IgD-negative memory B cell (primary cell): ENCODE measurements around the gene SLC38A9. TPM values are rescaled to one million over a fixed set of nuclear protein-coding genes. Genes with fewer than 3 reads are reported as not detected.
"Not testable (repeated sequence)": the region's sequence is repeated elsewhere in the genome, so short reads cannot be mapped to it uniquely, and the experiment has no call there.

Experiments
- H3K27ac Mint-ChIP-seq, 3 donors: one replicate each; pipeline ENCODE4 v1.8.0; 2020 to 2022; ENCODE audit warnings: mild to moderate bottlenecking in 3 of 3, mixed read lengths in 3 of 3, moderate library complexity in 1 of 3
- H3K27me3 Mint-ChIP-seq: one replicate; pipeline ENCODE4 v1.8.0; 2021; ENCODE audit warnings: mixed read lengths
- H3K36me3 Mint-ChIP-seq: one replicate; pipeline ENCODE4 v1.8.0; 2020; ENCODE audit warnings: mild to moderate bottlenecking, mixed read lengths
- H3K4me1 Mint-ChIP-seq, 3 donors: one replicate each; pipeline ENCODE4 v1.8.0; 2020 to 2022; ENCODE audit warnings: mixed read lengths in 3 of 3, mild to moderate bottlenecking in 1 of 3
- H3K4me3 Mint-ChIP-seq, 4 donors: one replicate each; pipeline ENCODE4 v1.8.0; 2020 to 2022; ENCODE audit warnings: mild to moderate bottlenecking in 4 of 4, mixed read lengths in 4 of 4, moderate library complexity in 3 of 4
- H3K9me3 Mint-ChIP-seq, 3 donors: one replicate each; pipeline ENCODE4 v1.8.0; 2020 to 2021; ENCODE audit warnings: mixed read lengths in 3 of 3, mild to moderate bottlenecking in 1 of 3
- polyA plus RNA-seq: library from polyadenylated mRNA; unstranded; fragments of 300-500 nt; fragmentation: Illumina TruSeq; gene quantifications from one replicate; pipeline ENCODE4 v1.2.3, GENCODE V29; 2021

The SLC38A9 gene
- polyA plus RNA-seq, 1 donor from 2014 or later = 24.3 TPM

DNA sequence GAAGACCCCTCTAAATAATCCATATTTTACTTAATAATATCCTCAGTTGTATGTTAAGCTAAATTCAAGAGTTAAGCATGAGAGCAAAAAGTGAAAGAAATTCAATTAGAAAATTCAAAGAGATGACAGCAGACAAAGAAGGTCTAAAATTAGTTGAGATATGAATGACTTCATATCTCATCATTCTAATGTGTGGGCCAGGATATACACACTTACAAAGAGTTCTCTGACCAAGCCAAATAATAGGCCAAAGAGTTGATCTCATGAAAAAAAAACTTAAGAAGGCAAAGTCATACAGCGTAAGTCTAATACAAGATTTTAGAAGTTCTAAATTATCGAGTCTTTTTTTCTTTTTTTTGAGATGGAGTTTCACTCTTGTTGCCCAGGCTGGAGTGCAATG, 89.7 kb downstream of the SLC38A9 start:
- Mint-ChIP-seq H3K36me3 (peaks cover 6% of the 10 kb centered on the region), H3K9me3 (no peaks in the 10 kb centered on the region), H3K4me1 (no peaks in the 10 kb centered on the region), H3K27ac (no peak overlapping the region), H3K27me3 (no peaks in the 10 kb centered on the region), H3K4me3 (no peak overlapping the region)

DNA sequence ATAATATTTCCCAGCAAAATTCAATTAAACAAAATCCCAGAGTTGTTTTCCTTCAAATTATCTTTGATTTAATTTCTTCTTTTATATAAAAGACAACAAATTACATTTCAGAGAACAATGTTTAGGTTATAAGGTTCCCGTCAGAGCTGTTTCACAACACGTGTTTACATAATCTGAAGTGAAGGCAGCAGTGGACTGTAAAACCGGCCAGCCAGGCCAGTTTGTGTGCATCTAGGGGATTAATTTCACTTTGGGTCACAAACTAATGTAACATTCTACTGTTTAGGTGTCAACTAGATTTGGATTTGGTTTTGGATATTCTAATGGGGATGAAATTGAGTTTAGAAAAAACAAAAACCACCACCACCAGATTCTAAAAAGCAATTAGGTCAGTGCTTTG, 90.9 kb downstream of the SLC38A9 start:
- Mint-ChIP-seq H3K27ac (no peak overlapping the region), H3K36me3 (peaks cover 3% of the 10 kb centered on the region), H3K4me3 (no peak overlapping the region), H3K4me1 (no peaks in the 10 kb centered on the region), H3K9me3 (no peaks in the 10 kb centered on the region), H3K27me3 (no peaks in the 10 kb centered on the region)

DNA sequence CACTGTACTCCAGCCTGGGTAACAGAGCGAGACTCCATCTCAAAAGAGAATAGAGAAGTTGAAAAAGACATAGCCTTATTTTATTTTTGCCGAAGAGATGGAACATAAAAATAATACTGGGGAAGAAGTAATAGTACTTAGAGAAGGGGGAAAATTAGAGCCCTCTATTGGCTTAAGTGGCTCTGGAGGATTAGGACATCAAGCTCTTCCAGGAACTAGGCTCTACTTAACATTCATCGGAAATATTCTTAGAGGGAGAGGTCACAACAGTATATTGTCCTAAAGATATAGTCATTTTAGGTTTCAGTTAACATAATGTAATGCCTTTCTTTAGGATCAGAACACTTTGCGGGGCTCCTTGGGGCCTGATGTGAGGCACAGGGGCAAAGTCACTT, 91.4 kb downstream of the SLC38A9 start:
- H3K4me3 Mint-ChIP-seq = no peak overlapping the region
- no peak overlapping the region for H3K27ac Mint-ChIP-seq
- no peaks in the 10 kb centered on the region for H3K4me1 Mint-ChIP-seq
- peaks cover 3% of the 10 kb centered on the region for H3K36me3 Mint-ChIP-seq
- H3K9me3 Mint-ChIP-seq = no peaks in the 10 kb centered on the region
- H3K27me3 Mint-ChIP-seq = no peaks in the 10 kb centered on the region

DNA sequence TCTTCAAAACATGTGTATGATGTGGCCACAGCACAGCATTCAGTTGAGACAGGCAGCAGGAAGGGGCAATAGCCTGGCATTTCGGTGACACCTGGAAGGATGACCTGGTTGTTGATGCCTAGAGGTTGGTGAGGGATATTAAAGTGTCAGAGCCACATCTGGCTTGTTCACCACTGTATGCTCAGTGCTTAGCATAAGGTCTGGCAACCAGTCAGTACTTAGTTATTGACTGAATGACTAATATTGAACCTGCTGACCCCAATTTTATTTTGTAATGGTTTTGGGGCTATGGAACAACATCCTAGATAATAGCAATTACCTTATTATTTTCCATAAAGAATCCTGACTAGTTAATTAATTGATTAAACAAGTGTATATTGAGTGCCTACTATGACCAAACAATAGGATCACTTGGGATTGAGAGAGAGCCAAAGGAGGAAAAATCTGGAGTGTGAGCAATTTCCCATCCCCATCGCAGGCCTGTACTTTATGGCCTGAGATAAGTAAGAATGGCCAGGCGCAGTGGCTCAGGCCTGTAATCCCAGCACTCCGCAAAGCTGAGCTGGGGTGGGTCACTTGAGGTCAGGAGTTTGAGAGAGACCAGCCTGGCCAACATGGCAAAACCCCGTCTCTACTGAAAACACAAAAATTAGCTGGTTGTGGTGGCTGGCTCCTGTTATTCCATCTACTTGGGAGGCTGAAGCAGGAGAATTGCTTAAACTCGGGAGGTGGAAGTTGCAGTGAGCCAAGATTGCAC, 91.9 kb downstream of the SLC38A9 start:
- Mint-ChIP-seq H3K9me3 (peaks cover 0 to 2% (median 0%) of the 10 kb centered on the region in 3 donors), H3K4me1 (no peaks in the 10 kb centered on the region), H3K27me3 (no peaks in the 10 kb centered on the region), H3K4me3 (no peak overlapping the region), H3K27ac (no peak overlapping the region), H3K36me3 (peaks cover 3% of the 10 kb centered on the region)

DNA sequence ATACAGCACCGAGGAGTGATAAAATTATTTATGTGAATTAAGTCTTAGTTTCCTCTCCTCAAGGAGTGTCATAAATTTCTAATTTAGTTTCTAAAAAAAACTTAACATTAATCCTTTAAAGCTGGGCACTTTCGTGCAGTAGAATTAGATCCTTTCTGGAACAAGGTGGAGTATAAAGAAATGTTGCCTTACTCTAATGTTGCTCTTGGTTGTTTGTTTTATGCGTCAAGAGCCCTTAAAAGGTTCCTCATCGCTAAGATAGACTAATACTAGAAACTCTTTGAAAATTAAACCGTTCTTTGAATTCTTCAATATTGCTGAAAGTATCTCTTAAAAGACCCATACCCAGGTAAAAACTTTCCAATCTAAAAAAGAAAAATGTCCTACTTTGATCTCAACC, 93.8 kb downstream of the SLC38A9 start:
- no peak overlapping the region for H3K4me3 Mint-ChIP-seq
- H3K27me3 Mint-ChIP-seq = no peaks in the 10 kb centered on the region
- no peaks in the 10 kb centered on the region for H3K36me3 Mint-ChIP-seq
- peaks cover 0 to 5% (median 0%) of the 10 kb centered on the region in 3 donors for H3K9me3 Mint-ChIP-seq
- H3K4me1 Mint-ChIP-seq = no peaks in the 10 kb centered on the region
- H3K27ac Mint-ChIP-seq = peak overlapping the region in 1 of 3 donors; percentile 16

DNA sequence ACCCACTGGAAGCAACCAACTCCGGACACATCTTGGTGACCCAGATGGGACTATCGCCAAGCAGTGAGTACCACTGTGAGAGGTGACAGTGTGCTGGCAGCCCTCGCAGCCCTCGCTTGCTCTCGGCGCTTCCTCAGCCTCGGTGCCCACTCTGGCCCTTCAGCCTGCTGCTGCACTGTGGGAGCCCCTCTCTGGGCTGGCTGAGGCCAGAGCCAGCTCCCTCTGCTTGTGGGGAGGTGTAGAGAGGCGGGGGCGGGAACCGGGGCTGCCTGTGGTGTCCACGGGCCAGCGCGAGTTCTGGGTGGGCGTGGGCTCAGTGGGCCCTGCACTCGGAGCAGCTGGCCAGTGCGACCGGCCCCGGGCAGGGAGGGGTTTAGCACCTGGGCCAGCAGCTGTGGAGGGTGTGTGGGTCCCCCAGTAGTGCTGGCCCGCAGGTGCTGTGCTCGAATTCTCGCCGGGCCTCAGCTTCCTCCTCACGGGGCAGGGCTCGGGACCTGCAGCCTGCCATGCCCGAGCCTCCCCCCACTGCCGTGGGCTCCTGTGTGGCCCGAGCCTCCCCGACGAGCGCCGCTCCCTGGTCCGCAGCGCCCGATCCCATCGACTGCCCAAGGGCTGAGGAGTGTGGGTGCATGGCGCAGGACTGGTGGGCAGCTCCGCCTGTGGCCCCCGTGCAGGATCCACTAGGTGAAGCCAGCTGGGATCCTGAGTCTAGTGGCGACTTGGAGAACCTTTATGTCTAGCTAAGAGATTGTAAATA, 98.8 kb downstream of the SLC38A9 start:
- no peaks in the 10 kb centered on the region for H3K36me3 Mint-ChIP-seq

DNA sequence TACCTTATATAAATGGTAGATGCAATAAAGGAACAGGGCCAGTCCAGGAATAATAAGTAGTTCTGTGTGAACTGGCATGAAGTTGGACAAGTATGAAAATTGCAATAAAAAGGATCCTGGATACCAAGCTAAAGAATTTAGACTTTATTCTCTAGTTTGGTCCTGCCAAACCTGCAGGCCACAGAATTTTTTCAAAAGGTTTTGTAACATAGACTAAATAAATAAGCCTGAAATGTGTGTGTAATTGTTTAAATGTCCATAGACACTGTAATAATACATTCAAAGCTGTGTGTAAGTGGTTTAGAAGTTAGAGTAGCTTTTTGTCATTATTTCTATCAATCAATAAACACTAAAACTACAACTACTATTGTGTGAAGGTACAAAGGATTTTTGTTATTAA, 101.6 kb downstream of the SLC38A9 start:
- no peaks in the 10 kb centered on the region for H3K4me1 Mint-ChIP-seq
- H3K27me3 Mint-ChIP-seq = no peaks in the 10 kb centered on the region
- no peaks in the 10 kb centered on the region for H3K36me3 Mint-ChIP-seq
- no peak overlapping the region for H3K27ac Mint-ChIP-seq
- peaks cover 0 to 4% (median 0%) of the 10 kb centered on the region in 3 donors for H3K9me3 Mint-ChIP-seq
- H3K4me3 Mint-ChIP-seq = no peak overlapping the region

More for the DNA sequence above, 98.8 kb downstream of the SLC38A9 start:
- Mint-ChIP-seq H3K4me1 (no peaks in the 10 kb centered on the region), H3K27ac (no peak overlapping the region), H3K27me3 (no peaks in the 10 kb centered on the region), H3K4me3 (no peak overlapping the region), H3K9me3 (peaks cover 0 to 5% (median 0%) of the 10 kb centered on the region in 3 donors)

DNA sequence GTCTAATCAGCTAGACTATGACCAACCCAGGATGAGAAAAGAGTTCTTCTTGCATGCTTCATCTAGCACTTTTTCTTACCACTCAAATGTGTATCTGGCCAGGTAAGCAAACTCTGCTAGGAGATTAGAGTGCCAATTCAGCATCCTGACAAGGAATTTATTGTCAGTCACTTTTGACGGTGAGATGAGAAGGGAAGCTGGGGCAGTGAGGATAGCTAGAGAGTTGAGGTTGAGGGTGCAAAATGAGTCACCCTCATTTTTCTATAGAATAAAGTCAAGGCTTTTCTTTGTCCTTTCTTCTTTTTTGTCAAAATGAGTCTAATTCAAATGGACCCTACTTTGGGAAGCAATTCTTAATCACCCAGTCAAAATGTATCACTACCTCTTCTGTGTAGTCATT, 102.7 kb downstream of the SLC38A9 start:
- Mint-ChIP-seq H3K27ac (no peak overlapping the region), H3K4me3 (no peak overlapping the region), H3K27me3 (no peaks in the 10 kb centered on the region), H3K4me1 (no peaks in the 10 kb centered on the region), H3K36me3 (no peaks in the 10 kb centered on the region), H3K9me3 (peaks cover 0 to 1% (median 0%) of the 10 kb centered on the region in 3 donors)

DNA sequence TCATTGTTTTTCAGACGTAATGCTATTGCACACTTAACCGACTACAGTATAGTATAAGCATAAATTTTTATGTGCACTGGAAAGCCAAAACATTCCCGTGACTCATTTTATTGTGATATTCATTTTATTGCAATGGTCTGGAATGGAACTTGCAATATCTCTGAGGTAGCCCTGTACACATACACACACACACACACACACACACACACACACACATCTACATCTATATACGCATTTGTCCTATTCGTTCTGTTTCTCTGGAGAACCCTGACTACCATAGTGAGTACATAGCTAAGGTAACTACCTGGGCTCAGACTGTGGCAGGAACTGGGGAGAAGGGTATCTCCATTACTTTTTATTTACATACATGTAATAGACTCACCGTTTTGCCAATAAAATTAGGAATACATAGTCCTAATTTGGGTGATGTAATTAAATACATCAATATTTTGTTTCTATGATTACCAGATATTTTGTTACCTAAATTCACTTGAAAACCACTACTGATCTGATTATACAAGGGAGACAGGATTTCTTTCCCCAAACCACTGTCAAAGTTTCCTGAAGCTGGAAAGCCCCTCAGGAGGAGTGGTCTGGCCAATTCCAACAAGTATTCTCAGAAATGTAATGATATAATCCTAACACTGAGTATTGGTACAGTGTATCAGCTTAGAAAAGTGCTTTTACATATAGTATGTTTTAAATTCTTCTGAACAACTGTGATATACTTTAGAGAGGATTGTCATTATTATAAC, 103.4 kb downstream of the SLC38A9 start:
- no peaks in the 10 kb centered on the region for H3K36me3 Mint-ChIP-seq
- no peaks in the 10 kb centered on the region for H3K9me3 Mint-ChIP-seq
- no peak overlapping the region for H3K27ac Mint-ChIP-seq
- H3K4me1 Mint-ChIP-seq = no peaks in the 10 kb centered on the region
- H3K4me3 Mint-ChIP-seq = no peak overlapping the region
- H3K27me3 Mint-ChIP-seq = no peaks in the 10 kb centered on the region

DNA sequence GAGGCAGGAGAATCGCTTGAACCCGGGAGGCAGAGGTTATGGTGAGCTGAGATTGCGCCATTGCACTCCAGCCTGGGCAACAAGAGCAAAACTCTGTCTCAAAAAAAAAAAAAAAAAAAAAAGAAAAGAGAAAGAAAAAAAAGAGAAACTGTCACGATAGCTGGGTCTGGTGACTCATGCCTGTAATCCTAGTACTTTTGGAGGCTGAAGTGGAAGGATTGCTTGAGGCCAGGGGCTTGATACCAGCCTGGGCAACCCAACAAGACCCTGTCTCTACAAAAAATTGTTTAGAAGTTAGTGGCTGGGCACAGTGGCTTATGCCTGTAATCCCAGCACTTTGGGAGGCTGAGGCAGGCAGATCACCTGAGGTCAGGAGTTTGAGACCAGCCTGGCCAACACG, 104.8 kb downstream of the SLC38A9 start:
- not testable (repeated sequence) for H3K36me3 Mint-ChIP-seq, H3K27me3 Mint-ChIP-seq, H3K4me1 Mint-ChIP-seq, H3K4me3 Mint-ChIP-seq, H3K9me3 Mint-ChIP-seq, H3K27ac Mint-ChIP-seq

DNA sequence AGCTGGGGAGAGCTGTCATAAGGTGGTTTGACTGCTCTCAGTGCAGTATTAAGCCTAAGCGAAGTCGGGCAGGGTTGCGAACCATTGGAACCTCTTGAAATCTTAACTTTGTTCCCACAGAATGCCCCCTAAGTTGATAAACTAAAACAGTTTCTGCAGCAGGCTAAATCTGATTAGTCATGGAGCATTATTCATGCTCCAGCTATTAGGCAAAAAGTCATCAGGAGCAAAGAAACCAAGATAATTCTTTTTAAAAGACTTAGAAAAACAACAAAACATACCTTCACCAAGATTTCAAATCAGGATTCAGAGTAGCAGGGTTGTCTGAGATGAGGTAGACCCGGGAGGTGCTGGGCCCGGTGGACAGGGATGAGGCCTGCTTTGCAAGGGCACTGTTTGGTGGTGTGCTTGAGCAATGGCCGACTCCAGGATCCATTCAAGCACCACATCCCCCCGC, 107.5 kb downstream of the SLC38A9 start:
- Mint-ChIP-seq H3K9me3 (no peaks in the 10 kb centered on the region), H3K36me3 (peaks cover 1% of the 10 kb centered on the region), H3K27me3 (peaks cover 4% of the 10 kb centered on the region), H3K4me3 (no peak overlapping the region), H3K27ac (no peak overlapping the region), H3K4me1 (peaks cover 4 to 7% (median 6%) of the 10 kb centered on the region in 3 donors)

DNA sequence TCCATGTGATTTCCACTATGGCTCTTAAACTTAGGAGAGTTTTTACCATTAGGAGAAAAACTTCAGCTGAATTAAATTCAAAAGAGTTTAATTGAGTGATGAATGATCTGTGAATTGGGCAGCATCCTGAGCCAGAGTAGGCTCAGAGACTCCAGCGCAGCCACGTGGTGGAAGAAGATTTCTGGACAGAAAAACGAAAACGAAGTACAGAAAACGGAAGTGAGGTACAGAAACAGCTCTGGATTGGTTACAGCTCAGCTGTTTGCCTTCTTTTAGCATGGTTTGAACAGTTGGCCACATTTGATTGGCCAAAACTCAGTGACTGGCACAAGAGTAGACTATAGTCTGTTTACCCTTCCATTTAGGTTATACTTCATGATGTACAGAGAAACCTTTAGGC, 108.2 kb downstream of the SLC38A9 start:
- peaks cover 4 to 7% (median 6%) of the 10 kb centered on the region in 3 donors for H3K4me1 Mint-ChIP-seq
- H3K9me3 Mint-ChIP-seq = no peaks in the 10 kb centered on the region
- peaks cover 1% of the 10 kb centered on the region for H3K36me3 Mint-ChIP-seq
- no peak overlapping the region for H3K27ac Mint-ChIP-seq
- peak overlapping the region in 1 of 4 donors; percentile 9 for H3K4me3 Mint-ChIP-seq
- peaks cover 4% of the 10 kb centered on the region for H3K27me3 Mint-ChIP-seq

DNA sequence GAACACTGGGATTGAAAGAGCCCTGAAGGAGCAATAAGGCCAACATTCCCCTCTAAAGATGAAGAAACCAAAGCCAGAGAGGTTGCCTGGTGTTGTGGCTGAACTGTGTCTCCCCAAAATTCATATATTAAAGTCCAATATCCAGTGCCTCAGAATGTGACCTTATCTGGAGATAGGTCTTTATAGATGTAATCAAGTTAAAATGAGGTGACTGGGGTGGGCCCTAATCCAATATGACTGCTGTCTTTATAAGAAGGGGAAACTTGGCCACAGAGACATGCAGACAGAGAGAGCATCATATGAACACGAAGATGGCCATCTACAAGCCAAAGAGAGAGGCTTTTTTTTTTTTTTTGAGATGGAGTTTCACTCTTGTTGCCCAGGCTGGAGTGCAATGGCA, 110.5 kb downstream of the SLC38A9 start:
- Mint-ChIP-seq H3K27ac (no peak overlapping the region), H3K36me3 (peaks cover 5% of the 10 kb centered on the region), H3K27me3 (peaks cover 4% of the 10 kb centered on the region), H3K9me3 (no peaks in the 10 kb centered on the region), H3K4me3 (no peak overlapping the region), H3K4me1 (peaks cover 4 to 7% (median 6%) of the 10 kb centered on the region in 3 donors)

DNA sequence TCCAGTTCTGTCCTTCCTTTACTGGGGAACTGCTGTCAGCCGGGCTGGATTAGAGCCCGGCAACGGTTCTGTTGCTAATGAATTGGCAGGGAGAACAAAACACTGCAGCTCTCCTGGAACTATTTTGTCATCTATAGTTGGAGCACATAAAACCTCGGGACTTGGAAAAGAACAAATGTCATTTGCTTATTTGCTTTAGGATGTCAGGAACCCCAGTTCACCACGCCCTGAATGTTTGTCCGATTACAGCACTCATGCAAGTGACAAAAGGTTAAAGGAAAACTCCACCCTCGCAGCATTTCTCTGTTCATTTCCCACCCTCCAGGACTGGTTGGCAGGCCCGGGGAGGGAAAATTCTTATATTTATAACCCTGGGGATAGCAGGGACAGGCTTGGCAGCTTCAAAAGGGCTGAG, 110.9 kb downstream of the SLC38A9 start:
- H3K4me3 Mint-ChIP-seq = no peak overlapping the region
- peaks cover 4 to 7% (median 6%) of the 10 kb centered on the region in 3 donors for H3K4me1 Mint-ChIP-seq

More for the DNA sequence above, 110.9 kb downstream of the SLC38A9 start:
- H3K36me3 Mint-ChIP-seq = peaks cover 5% of the 10 kb centered on the region
- no peak overlapping the region for H3K27ac Mint-ChIP-seq
- peaks cover 4% of the 10 kb centered on the region for H3K27me3 Mint-ChIP-seq
- H3K9me3 Mint-ChIP-seq = no peaks in the 10 kb centered on the region
